ENCODE measurements around the gene CEP295NL. TPM values are rescaled to one million over a fixed set of nuclear protein-coding genes. Genes with fewer than 3 reads are reported as not detected.

Gene CEP295NL
- total RNA-seq, 1 donor from 2014 or later = 3.8 TPM

GRCh38 chr17:78900816-78901215, 2.2 kb downstream of the CEP295NL start:
- no peak for TF ChIP-seq CTCF (conservative IDR thresholded peaks at IDR 0.05)
- Mint-ChIP-seq H3K4me3 (no peak overlapping the region), H3K9me3 (no peaks in the 10 kb centered on the region), H3K27ac (peak overlapping the region; percentile 99), H3K4me1 (ENCODE audit: unreplicated experiment) (peaks cover 48% of the 10 kb centered on the region), H3K36me3 (peaks cover 10% of the 10 kb centered on the region), H3K27me3 (no peaks in the 10 kb centered on the region)
- DNase-seq (ENCODE audit: extremely low spot score, unreplicated experiment) = no peak

DNA sequence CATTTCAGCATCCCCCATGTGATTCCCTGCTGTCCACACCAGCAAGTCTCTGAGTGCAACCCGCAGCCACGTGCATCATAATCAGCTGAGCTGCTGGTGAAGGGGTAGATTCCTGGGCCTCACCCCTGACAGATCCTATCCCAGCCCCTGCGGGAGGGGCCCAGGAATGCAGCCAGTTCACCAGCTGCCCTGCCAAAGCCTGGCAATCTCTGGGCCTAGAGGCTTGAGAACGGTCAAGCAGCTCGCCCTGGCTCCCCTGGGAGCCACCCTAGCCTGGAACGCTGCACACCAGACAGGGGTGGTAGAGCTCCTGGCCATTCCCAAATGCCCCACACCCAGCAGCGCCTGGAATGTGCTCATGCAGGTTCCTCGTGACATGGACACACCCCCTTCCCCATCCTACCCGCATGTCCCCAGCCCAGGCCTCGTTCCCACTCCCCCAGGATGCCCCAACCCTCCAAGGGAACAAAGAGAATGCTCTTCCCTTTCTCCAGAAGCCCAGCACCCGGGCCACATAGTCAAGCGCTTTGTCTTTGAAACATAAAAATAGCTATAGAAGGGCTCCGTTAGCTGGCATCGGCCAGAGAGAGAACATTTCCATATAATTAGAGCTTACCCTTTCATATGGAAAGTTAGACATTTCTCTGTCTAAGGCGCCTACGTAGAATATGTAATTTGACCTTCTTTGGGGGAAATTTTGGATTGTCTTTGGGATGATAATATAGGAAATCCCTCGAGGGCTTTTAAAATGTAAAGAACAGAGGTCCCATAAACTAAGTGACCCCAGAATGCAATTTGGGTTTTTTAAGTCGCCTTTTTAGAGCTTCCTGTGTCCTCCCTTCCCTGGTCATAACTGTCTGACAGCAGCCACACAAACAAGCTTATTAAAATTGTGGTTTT, 3.4 kb downstream of the CEP295NL start:
- peaks cover 52% of the 10 kb centered on the region for H3K4me1 Mint-ChIP-seq (ENCODE audit: unreplicated experiment)
- no peak for TF ChIP-seq CTCF (conservative IDR thresholded peaks at IDR 0.05)
- no peak for DNase-seq (ENCODE audit: extremely low spot score, unreplicated experiment)

GRCh38 chr17:78898947-78899346, 4.1 kb downstream of the CEP295NL start:
- peak overlapping the region; percentile 99 for H3K27ac Mint-ChIP-seq
- H3K9me3 Mint-ChIP-seq = no peaks in the 10 kb centered on the region
- no peak for DNase-seq (ENCODE audit: extremely low spot score, unreplicated experiment)
- H3K27me3 Mint-ChIP-seq = no peaks in the 10 kb centered on the region
- peaks cover 45% of the 10 kb centered on the region for H3K4me1 Mint-ChIP-seq (ENCODE audit: unreplicated experiment)
- peaks cover 10% of the 10 kb centered on the region for H3K36me3 Mint-ChIP-seq
- TF ChIP-seq CTCF (conservative IDR thresholded peaks at IDR 0.05) = no peak
- H3K4me3 Mint-ChIP-seq = peak overlapping the region; percentile 73

More for the DNA sequence above, 3.4 kb downstream of the CEP295NL start:
- Mint-ChIP-seq H3K36me3 (peaks cover 10% of the 10 kb centered on the region), H3K4me3 (peak overlapping the region; percentile 73), H3K27me3 (no peaks in the 10 kb centered on the region), H3K9me3 (no peaks in the 10 kb centered on the region), H3K27ac (peak overlapping the region; percentile 99)

DNA sequence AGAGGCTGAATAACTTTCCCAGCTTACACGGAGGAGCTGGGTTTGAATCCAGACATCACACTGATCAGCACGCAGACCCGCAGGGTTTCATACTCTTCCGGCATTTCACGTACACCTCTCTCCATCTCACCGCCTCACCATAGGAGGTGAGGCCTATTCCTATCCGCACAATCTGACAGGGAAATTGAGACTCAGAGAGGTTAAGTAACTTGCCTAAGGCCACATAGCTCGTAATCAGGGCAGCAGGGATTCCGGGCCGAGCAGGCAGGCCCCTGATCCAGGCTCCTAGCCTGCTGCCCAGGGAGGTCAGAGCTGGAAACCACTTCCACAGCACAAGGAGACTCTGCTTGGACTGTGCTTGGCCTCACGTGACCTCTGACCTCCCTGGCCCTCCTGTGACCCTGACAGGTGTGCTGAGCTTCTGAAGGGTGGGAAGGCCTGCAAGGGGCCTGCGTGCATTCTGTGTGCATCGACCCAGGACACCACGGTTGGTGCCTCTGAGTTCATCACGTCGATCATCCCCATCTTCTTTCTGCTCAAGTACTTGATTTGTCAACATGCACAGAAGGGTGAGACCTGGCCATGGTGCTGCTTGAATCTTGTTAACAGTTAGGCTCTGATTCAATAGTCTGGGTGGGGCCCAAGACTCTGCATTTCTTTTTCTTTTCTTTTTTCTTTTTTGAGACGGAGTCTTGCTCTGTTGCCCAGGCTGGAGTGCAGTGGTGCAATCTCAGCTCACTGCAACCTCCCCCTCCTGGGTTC, 4.7 kb downstream of the CEP295NL start:
- no peak for DNase-seq (ENCODE audit: extremely low spot score, unreplicated experiment)
- Mint-ChIP-seq H3K27me3 (no peaks in the 10 kb centered on the region), H3K4me3 (no peak overlapping the region), H3K36me3 (peaks cover 6% of the 10 kb centered on the region), H3K27ac (peak overlapping the region; percentile 99), H3K4me1 (ENCODE audit: unreplicated experiment) (peaks cover 38% of the 10 kb centered on the region), H3K9me3 (no peaks in the 10 kb centered on the region)
- no peak for TF ChIP-seq CTCF (conservative IDR thresholded peaks at IDR 0.05)

- no peak for TF ChIP-seq CTCF (conservative IDR thresholded peaks at IDR 0.05)
- no peaks in the 10 kb centered on the region for H3K27me3 Mint-ChIP-seq
- H3K36me3 Mint-ChIP-seq = peaks cover 5% of the 10 kb centered on the region
- H3K9me3 Mint-ChIP-seq = no peaks in the 10 kb centered on the region
- peak overlapping the region; percentile 75 for H3K27ac Mint-ChIP-seq
- H3K4me1 Mint-ChIP-seq (ENCODE audit: unreplicated experiment) = peaks cover 36% of the 10 kb centered on the region
- DNase-seq (ENCODE audit: extremely low spot score, unreplicated experiment) = no peak
- H3K4me3 Mint-ChIP-seq = no peak overlapping the region
These were observed 5.3 kb downstream of the CEP295NL start for GRCh38 chr17:78897664-78898047.

All from type B pancreatic cell (in vitro differentiated cells).